ENCODE data around the gene YIPF2.
"Not testable (repeated sequence)": the region's sequence is repeated elsewhere in the genome, so short reads cannot be mapped to it uniquely, and the experiment has no call there.

Gene YIPF2

DNA sequence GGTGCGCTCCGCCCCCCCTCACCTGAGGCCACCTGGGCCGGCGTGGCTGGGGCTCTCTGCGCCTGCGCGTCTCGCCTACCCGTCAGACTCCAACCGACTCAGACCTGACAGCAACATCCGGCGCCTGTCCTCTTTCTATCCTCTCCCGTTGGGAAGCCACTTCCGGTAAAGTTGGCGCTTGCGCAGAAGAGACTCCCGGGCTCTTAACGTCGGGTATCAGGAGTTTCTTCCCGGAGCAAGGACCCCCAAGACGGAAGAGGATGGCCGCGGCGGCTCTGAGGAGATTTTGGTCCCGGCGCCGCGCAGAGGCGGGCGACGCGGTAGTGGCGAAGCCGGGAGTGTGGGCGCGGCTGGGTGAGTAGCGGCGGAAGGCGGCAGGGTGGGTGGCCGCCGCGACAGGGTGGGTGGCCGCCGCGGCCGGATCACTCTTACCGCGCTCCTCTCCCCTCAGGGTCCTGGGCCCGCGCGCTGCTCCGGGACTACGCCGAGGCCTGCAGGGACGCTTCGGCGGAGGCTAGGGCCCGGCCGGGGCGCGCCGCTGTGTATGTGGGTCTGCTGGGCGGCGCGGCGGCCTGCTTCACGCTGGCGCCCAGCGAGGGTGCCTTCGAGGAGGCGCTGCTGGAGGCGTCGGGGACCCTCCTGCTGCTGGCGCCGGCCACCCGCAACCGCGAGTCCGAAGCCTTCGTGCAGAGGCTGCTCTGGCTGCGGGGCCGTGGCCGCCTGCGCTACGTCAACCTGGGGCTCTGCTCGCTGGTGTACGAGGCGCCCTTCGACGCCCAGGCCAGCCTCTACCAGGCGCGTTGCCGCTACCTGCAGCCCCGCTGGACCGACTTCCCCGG lies at the start of gene YIPF2, which contains the start of gene TIMM29:
TSS of gene YIPF2 (minus strand) at position 77 of the 839 bp plus-strand sequence. CDS start 229 bp downstream, outside the sequence.
TSS of gene TIMM29 (plus strand) at position 249 of the 839 bp plus-strand sequence. CDS start at position 261, 12 bp downstream.
- peak; percentile 87 to 92 for DNase-seq (ENCODE audit: low read depth in 2 of 2)

- DNase-seq (ENCODE audit: low read depth in 2 of 2), result no peak
Measured at GRCh38 chr19:10977742-10978092, 49.3 kb upstream of the YIPF2 start.

- DNase-seq (ENCODE audit: low read depth in 2 of 2), result no peak
Measured at GRCh38 chr19:10976131-10976892, 47.9 kb upstream of the YIPF2 start.

DNA sequence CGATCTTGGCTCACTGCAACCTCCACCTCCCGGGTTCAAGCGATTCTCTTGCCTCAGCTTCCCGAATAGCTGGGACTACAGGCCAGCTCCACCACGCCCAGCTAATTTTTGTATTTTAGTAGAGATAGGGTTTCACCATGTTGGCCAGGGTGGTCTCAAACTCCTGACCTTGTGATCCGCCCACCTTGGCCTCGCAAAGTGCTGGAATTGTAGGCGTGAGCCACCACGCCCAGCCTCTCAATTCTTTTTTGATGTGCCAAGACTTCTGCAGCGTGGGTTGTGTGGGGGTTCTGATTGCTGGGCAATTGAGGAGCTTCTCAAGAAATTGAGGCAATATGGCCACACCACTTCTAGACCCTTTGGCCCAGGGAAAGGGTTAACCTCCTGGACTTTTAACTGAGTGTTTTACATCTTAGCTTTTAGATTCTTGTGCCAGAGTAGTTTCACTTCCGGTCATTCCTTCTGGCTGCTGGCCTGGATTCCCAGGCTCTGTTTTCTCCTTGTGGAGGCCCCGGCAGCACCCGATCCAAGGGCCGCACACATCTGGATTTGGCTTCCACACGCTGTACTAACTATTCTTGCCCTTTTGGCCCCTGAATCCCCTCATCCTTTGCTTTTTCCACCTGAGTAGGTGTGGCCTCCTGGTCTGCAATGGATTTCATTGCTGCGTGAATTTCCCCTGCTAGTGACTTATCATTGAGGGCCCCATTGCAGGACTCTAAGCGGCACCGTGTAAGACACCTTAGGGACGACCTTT lies 47.1 kb upstream of the YIPF2 start:
- DNase-seq (ENCODE audit: low read depth in 2 of 2), result no peak

- DNase-seq (ENCODE audit: low read depth in 2 of 2), result no peak
Measured at GRCh38 chr19:10971107-10971726, 42.8 kb upstream of the YIPF2 start.

DNA sequence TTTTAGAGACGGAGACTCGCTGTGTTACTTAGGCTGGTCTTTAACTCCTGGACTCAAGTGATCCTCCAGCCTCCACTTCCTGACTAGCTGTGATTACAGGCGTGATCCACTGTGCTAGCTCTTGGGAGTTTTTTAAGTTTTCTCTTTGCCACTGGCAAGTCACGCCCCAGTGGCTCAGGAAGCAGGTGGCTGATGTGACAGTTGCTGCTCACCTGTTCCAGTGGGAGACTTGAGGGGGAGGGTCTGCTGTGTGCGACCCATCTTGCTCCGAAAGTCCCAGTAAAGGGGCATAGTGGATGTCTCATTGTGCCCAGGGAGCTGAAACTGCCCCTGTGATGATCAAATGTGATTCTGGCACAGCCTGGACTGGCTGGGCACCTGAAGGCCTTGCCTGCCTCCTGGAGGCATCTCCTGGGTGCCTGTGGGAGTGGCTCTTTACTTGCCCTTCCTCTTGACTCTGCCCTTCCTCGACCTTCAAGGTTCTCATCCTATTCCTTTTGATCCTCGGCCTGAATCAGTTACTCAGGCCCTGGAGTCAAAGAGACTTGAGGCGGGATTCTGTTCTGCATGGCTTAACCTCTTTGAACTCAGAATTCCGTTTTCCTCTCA lies 40.2 kb upstream of the YIPF2 start:
- DNase-seq (ENCODE audit: low read depth in 2 of 2), result no peak

- DNase-seq (ENCODE audit: low read depth in 2 of 2), result no peak
Measured at GRCh38 chr19:10966809-10967208, 38.4 kb upstream of the YIPF2 start.

DNA sequence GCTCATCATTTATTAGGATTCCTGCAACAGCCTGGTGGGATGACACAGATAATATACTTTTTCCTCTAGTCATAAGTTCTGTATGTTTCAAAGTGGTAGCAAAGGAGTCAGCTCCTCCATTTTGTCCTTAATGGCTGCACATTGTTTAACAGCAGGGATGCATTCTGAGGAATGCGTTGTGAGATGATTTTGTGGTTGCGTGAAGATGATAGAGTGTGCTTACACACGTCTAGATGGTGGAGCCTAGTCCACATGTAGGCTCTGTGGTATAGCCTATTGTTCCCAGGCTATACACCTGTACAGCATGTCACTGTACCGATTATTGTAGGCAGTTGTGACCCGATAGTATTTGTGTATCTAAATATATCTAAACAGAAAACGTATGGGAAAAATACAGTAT lies 37.0 kb upstream of the YIPF2 start:
- no peak for DNase-seq (ENCODE audit: low read depth in 2 of 2)

- no peak for DNase-seq (ENCODE audit: low read depth in 2 of 2)
Measured at GRCh38 chr19:10964903-10965302, 36.5 kb upstream of the YIPF2 start.

DNA sequence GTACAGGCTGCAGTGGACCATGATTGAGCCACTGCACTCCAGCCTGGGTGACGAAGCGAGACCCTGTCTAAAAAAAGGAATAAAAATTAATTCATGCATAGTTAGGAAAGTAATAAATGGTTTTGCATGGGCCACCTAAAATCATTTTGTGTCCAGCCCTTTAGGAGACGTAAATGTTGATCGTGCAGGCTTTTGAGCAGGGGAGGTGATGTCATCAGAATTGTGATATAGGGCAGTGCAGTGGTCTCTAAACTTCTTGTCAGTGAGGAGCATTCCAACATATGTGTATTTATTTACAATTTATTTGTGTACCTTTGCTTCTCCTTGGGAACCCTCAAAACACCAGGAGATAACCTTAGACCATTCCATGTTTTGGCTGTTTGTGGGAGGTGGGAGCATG lies 35.4 kb upstream of the YIPF2 start:
- no peak for DNase-seq (ENCODE audit: low read depth in 2 of 2)

GRCh38 chr19:10962863-10963262 lies 34.4 kb upstream of the YIPF2 start:
- DNase-seq (ENCODE audit: low read depth in 2 of 2), result no peak

DNA sequence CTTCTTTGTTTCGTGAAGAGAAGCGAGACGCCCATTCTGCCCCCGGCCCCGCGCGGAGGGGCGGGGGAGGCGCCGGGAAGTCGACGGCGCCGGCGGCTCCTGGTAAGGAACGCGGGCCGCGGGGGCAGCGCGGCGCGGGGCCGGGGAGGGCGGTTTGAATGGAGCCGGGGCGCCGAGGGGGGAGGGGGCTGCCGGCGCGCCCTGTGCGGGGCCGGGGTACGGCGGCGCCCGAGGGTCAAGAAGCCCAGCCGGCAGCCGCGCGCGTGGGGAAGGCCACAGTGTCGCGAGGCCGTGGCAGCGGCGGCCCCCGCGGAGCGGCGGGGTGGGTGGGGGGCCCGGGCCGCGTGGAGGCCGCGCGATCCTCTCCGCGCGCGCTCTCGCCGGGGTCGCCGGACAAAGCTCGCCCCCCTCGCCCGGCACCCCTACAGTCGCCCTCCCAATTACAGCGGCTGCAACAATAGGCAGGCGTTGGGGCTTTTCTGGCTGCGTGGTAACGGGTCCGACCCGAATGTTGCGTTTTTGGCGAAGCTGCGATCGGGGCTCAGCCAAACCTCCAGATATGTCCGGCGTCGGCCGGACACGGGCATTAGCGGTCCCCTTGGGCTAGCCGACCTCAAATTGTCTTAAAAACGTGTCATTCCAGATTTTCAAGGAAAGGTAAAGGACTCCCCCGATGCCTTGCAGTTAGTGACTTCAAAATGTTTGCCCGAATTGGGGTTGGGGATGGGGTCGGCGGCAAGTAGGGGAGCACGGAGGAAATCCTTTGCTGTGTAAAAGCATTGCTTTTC lies 32.8 kb upstream of the YIPF2 start:
- no peak for DNase-seq (ENCODE audit: low read depth in 2 of 2)

DNA sequence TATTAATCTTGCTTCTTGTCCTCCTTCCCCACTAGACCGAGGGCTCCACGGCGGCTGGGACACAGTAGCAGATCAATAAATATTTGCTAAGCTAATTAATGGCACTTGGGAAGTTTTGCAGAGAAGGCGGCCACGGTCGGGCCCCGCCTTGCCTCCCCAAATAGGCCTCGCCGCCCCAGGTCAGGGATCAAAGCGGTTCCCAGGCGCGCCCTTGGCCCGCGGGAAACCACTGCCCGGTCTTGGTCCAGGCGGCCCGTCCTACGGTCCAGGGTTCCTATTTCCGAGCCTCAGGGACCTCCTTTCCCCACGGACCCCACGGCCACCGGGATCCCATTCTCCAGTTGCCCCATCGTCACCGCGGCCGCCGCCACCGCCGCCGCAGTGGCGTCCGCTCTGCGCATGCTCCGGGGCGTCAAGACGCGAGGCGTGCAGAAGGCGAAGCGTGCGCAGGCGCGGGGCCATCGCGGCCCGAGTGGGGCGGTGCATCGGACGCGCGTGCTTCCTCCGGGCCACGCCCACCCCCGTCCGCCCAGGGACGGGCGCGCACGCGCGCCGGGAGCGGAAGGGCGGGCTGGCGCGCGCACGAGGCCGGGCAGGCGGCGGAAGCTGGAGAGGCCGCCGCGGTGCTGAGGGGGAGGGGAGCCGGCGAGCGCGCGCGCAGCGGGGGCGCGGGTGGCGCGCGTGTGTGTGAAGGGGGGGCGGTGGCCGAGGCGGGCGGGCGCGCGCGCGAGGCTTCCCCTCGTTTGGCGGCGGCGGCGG lies 32.1 kb upstream of the YIPF2 start, which contains the start of gene SMARCA4:
TSS of gene SMARCA4 (plus strand) at position 717 of the 759 bp plus-strand sequence. CDS start 23,122 bp downstream, outside the sequence.
- peak; percentile 93 to 95 for DNase-seq (ENCODE audit: low read depth in 2 of 2)

GRCh38 chr19:10959277-10959968 lies 31.0 kb upstream of the YIPF2 start:
- DNase-seq (ENCODE audit: low read depth in 2 of 2), result not testable (repeated sequence)

- no peak for DNase-seq (ENCODE audit: low read depth in 2 of 2)
Measured at GRCh38 chr19:10952809-10953208, 24.4 kb upstream of the YIPF2 start.

GRCh38 chr19:10946958-10947657 lies 18.7 kb upstream of the YIPF2 start:
- no peak for DNase-seq (ENCODE audit: low read depth in 2 of 2)

GRCh38 chr19:10945264-10945663 lies 16.8 kb upstream of the YIPF2 start:
- no peak for DNase-seq (ENCODE audit: low read depth in 2 of 2)

DNA sequence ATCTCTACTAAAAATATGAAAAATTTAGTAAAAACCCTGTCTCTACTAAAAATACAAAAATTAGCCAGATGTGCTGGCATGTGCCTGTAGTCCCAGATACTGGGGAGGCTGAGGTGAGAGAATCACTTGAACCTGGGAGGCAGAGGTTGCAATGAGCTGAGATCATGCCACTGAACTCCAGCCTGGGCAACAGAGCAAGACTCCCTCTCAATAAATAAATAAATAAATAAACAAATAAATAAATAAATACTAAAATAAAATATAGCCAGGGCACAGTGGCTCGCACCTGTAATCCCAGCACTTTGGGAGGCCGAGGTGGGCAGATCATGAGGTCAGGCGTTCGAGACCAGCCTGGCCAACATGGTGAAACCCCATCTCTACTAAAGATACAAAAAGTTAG lies 15.0 kb upstream of the YIPF2 start:
- DNase-seq (ENCODE audit: low read depth in 2 of 2), result not testable (repeated sequence)

All from activated CD8-positive, alpha-beta memory T cell treated with anti-CD3 and anti-CD28 coated beads for 4 hours (primary cell).